Dedifferentiated amniotic fluid mesenchymal stem cell (primary cell): ENCODE measurements around the gene CYP2A13.
"Not testable (repeated sequence)": the region's sequence is repeated elsewhere in the genome, so short reads cannot be mapped to it uniquely, and the experiment has no call there.

ENCODE experiments used
- DNase-seq: peaks from one replicate; pipeline ENCODE4 v3.0.0-alpha.2; 2016; ENCODE audit errors: extremely low spot score

Gene CYP2A13

GRCh38 chr19:41120929-41121911, 33.0 kb downstream of the CYP2A13 start:
- DNase-seq, result not testable (repeated sequence)

- DNase-seq, result not testable (repeated sequence)
These were observed 34.6 kb downstream of the CYP2A13 start for GRCh38 chr19:41122846-41123245.

DNA sequence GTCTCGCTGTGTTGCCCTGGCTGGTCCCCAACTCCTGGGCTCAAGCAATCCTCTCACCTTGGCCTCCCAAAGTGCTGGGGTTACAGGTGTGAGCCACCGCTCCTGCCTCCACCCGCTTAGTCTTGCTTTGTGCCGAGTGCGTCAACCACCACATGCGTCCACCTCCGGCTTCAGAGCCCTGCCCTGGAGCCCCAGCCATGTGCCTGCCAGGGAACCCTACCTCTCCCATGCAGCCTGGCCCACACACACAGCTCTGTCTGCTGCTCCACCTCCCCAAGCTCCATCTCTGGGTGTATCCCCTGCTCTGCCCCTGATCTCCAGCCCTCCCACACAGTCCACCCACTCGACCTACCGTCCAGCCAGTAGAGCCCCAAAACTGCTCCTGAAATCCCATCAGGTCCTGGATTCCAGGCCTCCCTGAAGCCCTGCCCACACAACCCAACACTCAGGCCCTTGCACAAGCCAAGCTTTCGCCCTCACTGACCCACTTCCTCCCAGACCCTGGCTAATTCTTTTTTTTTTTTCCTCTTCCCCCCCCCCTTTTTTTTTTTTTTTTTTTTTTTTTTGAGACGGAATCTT, 35.6 kb downstream of the CYP2A13 start:
- DNase-seq, result no peak

DNA sequence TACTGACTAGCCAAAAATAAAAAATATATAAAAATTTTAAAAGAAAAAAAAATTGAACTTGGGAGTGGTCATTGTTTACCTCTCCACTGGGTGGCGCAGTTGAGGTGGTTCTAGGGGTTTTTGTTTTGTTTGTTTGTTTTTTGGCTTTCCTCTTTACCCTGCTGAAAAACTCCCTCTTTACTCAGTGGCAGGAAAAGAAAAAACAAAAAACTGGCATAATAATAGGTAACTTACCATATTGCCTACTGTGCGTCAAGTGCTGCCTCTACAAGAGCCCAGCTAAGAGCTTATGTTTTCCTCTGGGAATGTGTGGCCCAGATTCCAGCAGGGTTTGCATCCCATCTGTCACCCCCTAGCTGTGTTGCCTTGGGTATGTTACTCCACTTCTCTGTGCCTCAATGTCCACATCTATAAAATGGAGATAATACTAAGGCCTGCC, 38.5 kb downstream of the CYP2A13 start:
- DNase-seq, result peak; percentile 17

- not testable (repeated sequence) for DNase-seq
These were observed 39.1 kb downstream of the CYP2A13 start for GRCh38 chr19:41127362-41127761.

DNA sequence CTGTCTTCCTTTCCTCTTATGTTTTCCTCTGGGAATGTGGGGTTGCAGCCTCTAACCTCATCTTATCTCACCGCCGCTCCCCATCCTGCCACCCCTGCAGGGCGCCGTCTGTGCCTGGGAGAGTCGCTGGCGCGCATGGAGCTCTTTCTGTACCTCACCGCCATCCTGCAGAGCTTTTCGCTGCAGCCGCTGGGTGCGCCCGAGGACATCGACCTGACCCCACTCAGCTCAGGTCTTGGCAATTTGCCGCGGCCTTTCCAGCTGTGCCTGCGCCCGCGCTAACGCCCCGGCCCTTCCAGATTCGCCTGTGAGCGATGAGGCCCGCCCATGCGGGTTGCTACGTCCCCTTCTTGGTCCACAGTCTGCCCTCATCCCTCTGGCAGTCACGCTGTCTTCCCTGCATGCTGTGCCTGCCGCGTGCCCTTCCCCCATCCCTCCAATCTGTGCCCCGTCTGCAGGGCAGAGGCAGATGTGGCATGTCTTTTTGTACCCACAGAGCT, 39.6 kb downstream of the CYP2A13 start:
- DNase-seq, result not testable (repeated sequence)

GRCh38 chr19:41128692-41129091, 40.4 kb downstream of the CYP2A13 start:
- no peak for DNase-seq

DNA sequence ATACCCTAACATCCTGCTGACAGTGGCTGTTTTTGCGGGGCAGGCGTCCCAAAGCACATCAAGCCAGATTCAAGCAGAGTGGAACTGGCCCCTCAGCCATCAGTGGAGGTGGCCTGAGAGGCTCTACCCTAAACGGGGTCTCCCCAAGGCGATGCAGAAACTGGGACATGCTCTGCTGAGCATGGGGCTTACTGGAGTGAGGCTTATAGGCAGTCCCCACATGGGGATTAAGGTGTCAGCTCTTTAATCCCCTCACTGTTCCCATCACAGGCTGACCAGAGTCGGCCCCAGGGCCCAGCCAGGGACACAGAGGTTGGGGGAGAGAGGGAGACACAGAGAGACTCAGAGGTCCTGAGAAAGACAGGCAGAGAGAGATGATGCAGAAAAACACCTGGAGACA, 42.9 kb downstream of the CYP2A13 start:
- no peak for DNase-seq

DNA sequence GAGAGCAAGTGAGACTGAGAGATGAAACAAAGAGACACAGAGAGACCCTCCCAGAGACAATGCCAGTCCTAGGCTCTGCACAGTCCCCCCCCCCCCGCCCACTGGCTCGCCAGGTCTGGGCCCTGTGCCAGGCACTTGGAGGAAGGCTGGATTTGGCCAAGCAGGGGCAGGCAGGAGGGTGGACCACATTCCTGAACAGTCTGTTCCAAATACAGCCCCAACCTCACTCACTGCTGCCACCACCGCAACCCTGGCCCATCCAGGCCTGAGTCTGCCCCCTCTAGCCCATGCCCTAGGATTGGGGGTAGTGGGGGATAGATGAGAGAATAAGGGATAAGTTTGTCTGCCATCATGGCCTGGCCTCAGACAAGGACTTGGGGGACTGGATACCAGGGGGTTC, 45.0 kb downstream of the CYP2A13 start:
- DNase-seq, result no peak

- no peak for DNase-seq
These were observed 46.4 kb downstream of the CYP2A13 start for GRCh38 chr19:41134616-41135015.

DNA sequence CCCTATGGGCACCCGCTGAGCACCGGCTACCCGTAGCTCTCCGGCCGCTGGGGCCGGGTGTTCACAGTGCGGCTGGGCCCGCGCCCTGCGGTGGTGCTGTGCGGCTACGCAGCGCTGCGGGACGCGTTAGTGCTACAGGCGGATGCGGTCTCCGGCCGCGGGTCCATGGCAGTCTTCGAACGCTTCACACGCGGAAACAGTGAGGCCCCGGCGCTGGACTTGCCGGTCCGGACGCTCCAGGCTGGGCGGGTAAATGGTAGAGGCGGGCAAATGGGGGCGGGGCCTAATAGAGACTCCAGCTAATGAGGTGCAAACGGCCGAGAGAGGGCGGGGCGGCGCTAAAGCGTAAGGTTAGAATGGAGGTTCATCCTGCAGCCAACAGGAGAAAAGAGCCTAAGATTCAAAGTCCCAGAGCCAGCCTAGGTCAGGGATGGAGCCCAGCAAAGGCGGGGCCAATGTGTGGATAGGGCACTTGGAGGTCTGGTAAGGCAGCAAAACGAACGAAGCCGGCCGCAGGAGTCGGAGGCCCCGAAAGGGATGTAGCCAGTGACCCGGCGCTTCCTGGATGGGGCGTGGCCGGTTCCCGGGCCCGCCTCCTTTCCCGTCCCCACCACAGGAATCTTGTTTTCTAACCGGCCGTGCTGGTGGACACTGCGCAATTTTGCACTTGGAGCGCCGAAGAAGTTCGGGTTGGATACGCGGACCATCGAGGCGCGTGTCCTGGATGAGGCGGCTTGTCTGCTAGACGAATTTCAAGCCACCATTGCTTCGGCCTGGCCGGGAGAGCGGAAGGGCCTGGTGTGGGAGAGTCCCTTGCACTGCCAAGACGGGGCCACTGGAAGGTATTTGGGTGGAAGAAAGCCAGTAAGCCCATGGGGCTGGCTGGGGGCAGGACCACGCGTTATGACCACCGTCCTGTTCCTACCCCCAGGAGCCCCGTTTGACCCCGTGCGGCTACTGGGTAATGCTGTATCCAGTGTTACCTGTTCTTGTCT, 47.4 kb downstream of the CYP2A13 start:
- DNase-seq, result not testable (repeated sequence)

- no peak for DNase-seq
These were observed 48.6 kb downstream of the CYP2A13 start for GRCh38 chr19:41136636-41137455.

- DNase-seq, result peak; percentile 61
These were observed 56.2 kb downstream of the CYP2A13 start for GRCh38 chr19:41144403-41144802.
